ES-I3 (cell line): ENCODE results near the gene ZNF668.
A peak's percentile ranks its signal among the peaks of the same experiment; 100 is the strongest.

Experiments used
- H3K36me3 ChIP-seq: 2 replicates; pipeline ENCODE4 v1.6.1; 2013; ENCODE audit warnings: mild to moderate bottlenecking, low read length, control low read depth, moderate library complexity; ENCODE audit not compliant: insufficient read depth
- H3K4me1 ChIP-seq: 2 replicates; pipeline ENCODE4 v1.6.1; 2013; ENCODE audit warnings: mild to moderate bottlenecking, control low read depth, low read length; ENCODE audit not compliant: insufficient read depth
- H3K9ac ChIP-seq: 2 replicates; pipeline ENCODE4 v1.6.1; 2013; ENCODE audit warnings: low read depth, mild to moderate bottlenecking, low read length, moderate library complexity
- H3K9me3 ChIP-seq: 2 replicates; pipeline ENCODE4 v1.6.1; 2013; ENCODE audit warnings: mild to moderate bottlenecking, low read length, moderate library complexity; ENCODE audit not compliant: control insufficient read depth, insufficient read depth

ZNF668 gene

DNA sequence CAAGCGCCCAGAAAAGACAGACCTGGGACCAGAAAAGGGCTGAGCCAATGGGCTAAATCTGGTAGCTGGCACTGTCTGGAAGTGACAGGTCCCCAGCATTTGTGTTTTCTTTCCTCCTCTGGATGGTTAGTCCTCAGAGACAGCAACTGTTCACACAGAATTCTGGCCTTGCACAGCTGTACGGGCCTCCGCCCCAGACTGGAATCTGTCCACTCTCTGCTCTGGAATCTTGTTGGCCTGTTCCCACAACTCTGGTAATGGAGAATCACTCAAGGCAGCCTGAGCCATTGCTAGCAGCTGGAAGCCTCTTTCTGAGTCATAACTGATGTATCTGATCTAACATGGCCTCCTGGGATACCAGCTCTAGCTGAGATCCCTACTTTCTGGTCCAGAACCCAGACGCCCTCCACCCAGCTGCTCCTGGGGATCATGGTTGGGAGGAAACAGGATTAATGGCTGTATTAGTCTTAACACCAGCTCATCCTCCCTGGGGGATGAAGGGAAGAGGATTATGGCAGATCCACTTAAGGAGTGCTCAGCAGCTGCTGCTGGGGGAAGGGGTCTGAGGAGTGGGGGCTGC is 9.1 kb downstream of the ZNF668 start:
- no peaks in the 10 kb centered on the region for H3K36me3 ChIP-seq
- H3K9me3 ChIP-seq: no peaks in the 10 kb centered on the region
- H3K9ac ChIP-seq: no peak overlapping the region
- H3K4me1 ChIP-seq: no peaks in the 10 kb centered on the region

DNA sequence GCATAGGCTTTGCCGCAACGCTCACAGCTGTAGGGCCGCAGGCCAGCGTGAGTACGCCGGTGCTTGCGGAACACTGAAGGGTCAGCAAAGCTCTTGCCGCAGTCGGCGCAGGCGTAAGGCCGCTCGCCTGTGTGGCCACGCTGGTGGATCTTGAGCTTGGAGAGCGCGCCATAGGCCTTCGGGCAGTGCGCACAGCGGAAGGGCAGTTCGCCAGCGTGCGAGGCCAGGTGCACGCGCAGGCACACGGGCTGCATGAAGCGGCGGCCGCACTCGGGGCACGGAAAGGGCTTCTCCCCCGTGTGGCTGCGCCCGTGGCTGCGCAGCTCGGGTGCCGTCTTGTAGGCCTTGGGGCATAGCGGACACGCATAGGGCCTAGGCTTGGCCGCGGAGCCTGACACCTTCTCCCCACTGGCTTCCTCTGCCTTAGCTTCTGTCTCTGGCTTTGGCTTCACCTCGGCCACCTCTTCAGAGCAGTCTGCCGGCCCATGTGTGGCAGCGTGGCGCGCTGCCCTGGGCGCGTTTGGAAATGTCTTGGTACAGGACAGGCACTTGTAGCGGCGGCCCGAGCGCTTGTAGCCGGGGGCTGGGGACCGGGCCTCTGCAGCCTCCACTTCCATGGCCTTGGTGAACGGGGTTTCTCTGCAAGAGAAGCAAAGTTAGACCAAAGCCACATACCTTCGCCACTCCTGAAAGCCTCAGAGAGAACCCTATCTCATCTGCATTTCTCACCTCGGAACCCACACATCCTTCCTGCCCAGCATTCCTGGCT is 10.0 kb downstream of the ZNF668 start:
- H3K4me1 ChIP-seq: no peaks in the 10 kb centered on the region
- H3K9me3 ChIP-seq: no peaks in the 10 kb centered on the region
- no peaks in the 10 kb centered on the region for H3K36me3 ChIP-seq
- no peak overlapping the region for H3K9ac ChIP-seq

DNA sequence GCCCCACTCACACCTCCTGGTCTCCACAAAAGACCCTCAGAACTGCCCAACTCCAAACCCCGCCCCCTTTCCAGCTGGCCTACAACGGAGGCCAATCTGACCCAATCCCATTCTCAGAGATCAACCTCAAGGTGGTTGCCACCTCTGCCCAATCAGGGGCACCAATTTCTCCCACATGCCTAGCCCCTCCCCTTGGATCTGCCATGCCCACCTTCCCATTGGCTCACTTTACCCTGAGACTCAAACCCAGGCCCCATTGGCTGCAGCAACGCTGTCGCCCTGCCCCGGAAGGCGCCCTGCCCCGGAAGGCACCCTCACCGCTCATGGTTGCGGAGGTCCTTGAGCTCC is 10.6 kb downstream of the ZNF668 start:
- Histone ChIP-seq H3K9me3 (no peaks in the 10 kb centered on the region), H3K4me1 (no peaks in the 10 kb centered on the region), H3K36me3 (no peaks in the 10 kb centered on the region), H3K9ac (no peak overlapping the region)

DNA sequence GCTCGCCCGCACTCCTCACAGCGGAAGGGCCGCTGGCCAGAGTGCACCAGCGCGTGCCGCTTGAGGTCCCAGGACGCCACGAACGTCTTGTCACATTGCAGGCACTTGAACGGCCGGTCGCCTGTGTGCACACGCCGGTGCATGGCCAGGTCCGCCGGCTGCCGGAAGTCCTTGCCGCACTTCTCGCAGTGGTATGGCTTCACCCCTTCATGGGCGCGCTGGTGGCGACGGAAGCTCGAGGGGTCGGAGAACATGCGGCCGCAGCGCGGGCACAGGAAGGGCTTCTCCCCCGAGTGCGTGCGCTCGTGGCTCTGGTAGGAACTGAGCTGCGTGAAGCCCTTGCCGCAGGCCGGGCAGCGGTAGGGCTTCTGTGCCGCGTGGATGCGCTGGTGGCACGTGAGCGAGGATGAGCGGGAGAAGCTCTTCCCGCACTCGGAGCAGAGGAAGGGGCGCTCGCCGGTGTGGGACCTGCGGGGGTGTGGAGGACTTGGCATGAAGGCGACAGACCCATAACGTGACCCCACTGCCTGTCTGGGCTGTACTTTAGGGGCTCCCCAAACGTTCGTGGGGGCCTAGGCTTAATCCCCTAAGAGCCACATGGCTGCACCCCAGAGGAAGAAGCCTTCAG is 12.1 kb downstream of the ZNF668 start:
- Histone ChIP-seq H3K9me3 (no peaks in the 10 kb centered on the region), H3K36me3 (no peaks in the 10 kb centered on the region), H3K4me1 (no peaks in the 10 kb centered on the region), H3K9ac (no peak overlapping the region)

DNA sequence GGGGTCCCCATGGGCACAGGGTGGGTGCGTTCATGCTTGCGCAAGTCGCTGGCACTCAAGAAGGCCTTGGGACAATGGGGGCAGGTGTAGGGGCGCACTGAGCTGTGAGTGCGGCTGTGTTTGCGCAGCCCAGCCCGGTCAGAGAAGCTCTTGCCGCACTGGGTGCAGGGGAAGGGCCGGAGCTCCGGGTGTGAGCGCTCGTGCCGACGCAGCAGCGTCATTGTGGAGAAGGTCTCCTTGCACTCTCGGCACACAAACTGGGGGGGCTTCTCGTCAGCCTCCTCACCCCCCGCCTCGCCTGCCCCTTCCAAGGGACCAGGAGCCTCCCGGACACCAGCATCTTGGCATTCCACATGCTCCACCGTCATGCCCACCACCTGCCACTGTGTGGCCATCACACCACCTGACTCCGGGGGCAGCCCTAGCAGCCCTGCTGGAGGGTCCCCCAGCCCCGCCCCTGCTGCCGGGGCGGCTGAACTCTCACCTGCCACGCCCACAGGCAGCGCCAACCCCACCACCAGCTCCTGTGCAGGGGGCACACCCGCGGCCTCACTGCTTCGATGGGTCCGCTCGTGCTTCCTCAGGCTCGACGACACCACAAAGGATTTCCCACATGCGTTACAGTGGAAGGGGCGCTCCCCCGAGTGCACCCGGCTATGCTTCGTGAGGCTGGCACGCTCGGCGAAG is 12.8 kb downstream of the ZNF668 start:
- H3K36me3 ChIP-seq: no peaks in the 10 kb centered on the region
- H3K4me1 ChIP-seq: no peaks in the 10 kb centered on the region
- H3K9me3 ChIP-seq: no peaks in the 10 kb centered on the region
- H3K9ac ChIP-seq: no peak overlapping the region

DNA sequence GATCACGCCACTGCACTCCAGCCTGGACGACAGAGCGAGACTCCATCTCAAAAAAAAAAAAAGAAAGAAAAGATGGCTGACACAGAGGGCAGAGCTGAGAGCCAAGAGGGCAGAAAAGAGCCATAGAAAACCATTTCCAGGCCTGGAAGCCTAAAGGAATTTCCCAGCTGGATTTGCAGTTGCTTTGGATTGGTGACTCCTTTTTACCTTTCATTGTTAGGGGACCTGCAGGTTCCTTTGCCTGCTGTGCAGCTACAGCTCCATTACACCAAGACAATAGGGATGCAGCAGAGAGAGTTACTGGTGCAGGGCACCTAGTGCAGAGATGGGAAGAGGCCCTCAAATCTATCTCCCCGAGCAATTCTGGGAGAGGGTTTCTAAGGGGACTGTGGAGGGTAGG is 18.4 kb downstream of the ZNF668 start:
- Histone ChIP-seq H3K9ac (no peak overlapping the region), H3K36me3 (no peaks in the 10 kb centered on the region), H3K4me1 (no peaks in the 10 kb centered on the region), H3K9me3 (no peaks in the 10 kb centered on the region)

DNA sequence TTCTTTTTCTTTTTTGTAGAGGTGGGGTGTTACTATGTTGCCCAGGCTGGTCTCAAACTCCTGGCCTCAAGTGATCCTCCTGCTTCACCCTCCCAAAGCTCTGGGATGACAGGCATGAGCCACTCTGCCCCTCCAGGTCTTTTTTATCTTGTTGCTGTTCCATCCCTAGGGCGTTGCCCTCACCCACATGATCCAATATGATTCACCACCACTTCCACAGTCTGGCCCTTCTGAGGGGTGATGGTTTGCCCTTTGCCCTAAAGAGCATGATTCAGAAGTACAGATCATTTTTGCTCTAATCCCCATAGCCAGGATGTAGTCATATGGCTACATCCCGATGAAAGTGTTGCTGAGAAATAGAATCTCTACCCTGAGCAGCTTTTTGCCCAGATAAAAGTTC is 21.9 kb downstream of the ZNF668 start:
- H3K9me3 ChIP-seq: no peaks in the 10 kb centered on the region
- no peaks in the 10 kb centered on the region for H3K36me3 ChIP-seq
- no peak overlapping the region for H3K9ac ChIP-seq
- H3K4me1 ChIP-seq: no peaks in the 10 kb centered on the region; the same call in 1 of the 2 replicates

DNA sequence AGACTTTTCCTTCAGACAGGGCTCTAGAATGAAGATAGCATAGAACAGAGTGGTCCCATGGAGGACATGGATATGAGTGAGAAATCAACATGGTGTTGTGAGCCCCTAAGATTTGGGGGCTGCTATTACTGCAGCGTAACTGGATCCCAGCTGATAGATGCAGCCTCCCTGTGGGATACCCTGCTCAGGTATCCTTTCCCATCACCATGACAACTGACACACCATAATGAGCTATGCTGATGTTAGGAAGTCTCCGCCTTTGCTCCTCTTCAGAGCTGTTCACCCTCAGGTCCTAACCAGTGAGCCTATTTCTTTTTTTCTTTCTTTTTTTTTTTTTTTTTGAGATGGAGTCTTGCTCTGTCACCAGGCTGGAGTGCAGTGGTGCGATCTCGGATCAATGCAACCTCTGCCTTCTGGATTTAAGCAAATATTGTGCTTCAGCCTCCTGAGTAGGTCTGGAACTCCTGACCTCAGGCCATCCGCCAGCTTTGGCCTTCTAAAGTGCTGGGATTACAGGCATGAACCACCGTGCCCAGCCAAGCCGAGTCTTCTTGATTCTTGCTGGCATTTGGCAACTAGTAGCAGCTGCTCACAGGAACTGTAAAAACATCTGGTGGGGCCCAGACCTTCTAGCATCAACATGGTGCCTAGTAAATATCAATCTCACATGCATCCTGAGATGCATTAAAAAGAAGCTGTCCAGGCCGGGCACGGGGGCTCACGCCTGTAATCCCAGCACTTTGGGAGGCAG is 23.6 kb downstream of the ZNF668 start:
- Histone ChIP-seq H3K36me3 (no peaks in the 10 kb centered on the region), H3K4me1 (no peaks in the 10 kb centered on the region; the same call in 1 of the 2 replicates), H3K9me3 (no peaks in the 10 kb centered on the region)

DNA sequence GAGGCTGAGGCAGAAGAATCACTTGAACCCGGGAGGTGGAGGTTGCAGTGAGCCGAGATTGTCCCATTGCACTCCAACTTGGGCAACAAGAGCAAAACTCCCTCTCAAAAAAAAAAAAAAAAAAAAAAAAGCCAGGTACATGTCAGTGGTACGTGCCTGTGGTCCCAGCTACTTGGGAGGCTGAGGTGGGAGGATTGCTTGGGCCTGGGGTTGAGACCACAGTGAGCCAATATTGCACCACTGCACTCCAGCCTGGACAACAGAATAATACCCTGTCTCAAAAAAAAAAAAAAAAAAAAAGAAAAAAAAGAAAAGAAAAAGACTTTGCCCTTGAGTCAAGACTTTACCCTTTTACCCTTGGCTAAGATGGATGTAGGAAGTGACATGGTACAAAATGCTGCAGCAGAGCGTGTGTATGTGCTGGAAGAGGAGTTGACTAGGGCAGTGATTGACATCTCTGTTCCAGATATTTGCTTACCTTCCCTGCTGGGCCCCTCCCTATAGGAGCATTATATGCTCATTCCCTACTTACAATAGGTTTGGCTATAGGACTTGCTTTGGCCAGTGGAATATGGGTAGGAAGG is 30.1 kb downstream of the ZNF668 start:
- peaks cover 2% of the 10 kb centered on the region; the same call in 1 of the 2 replicates for H3K36me3 ChIP-seq
- H3K4me1 ChIP-seq: no peaks in the 10 kb centered on the region
- H3K9ac ChIP-seq: no peak overlapping the region
- no peaks in the 10 kb centered on the region for H3K9me3 ChIP-seq

More for the DNA sequence above, 23.6 kb downstream of the ZNF668 start:
- H3K9ac ChIP-seq: no peak overlapping the region

DNA sequence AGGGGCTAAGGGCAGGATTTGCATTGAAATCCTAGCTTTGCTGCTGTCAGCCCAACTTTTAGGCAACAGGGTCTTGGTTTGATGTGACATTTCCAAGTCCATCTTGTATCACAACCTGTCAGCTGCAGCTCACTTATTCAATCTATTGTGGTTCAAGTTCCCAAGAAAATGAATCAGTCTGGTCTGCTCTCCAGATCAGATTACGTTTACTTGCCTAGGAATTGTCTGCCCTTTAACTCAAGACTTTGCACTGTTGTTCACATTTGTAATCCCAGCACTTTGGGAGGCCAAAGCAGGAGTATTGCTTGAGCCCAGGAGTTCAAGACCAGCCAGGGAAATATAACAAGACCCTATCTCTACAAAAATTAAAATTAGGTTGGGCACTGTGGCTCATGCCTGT is 30.7 kb downstream of the ZNF668 start:
- Histone ChIP-seq H3K4me1 (no peaks in the 10 kb centered on the region), H3K36me3 (peaks cover 2% of the 10 kb centered on the region; the same call in 1 of the 2 replicates), H3K9me3 (no peaks in the 10 kb centered on the region), H3K9ac (no peak overlapping the region)

DNA sequence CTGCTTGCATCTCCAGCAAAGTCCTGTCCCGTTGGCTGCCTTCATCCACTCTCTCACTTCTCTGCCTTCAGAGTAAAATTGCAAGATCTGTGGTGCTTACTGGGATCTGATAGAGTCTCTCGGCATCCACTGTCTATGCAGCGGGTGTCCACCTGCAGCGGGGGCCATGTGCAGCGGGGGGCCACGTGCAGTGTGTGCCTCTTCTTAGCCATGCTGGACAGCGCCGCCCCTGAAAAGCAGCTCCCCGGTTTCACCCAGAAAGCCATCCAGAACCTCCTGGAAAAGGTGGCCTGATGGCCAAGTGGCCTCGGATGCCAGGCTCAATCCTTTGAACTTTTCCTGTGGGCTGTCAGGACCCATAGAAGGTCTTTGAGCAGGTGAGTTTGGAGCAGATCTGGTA is 31.2 kb downstream of the ZNF668 start:
- peaks cover 2% of the 10 kb centered on the region; the same call in 1 of the 2 replicates for H3K36me3 ChIP-seq
- H3K4me1 ChIP-seq: no peaks in the 10 kb centered on the region
- H3K9ac ChIP-seq: peak overlapping the region; percentile 54
- H3K9me3 ChIP-seq: no peaks in the 10 kb centered on the region

DNA sequence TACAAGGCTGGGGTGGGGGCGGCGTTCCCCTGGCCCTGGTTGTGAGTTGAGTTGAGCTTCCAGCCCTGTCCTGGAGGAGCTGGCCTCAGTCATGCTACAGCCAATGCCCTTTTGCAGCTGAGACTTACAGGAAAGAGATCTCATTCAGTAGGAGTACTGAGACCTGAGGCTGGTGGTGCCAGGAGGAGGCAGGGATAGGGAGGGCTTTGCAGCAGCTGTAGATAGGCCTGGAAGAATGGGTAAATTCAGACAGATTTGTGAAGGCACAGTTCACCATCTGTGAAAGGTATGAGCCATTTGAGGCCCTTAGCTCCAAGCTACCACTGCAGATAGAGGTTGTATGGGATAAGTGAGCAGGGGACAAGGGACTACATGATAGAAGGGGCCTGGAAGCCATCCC is 35.0 kb downstream of the ZNF668 start:
- Histone ChIP-seq H3K9ac (no peak overlapping the region), H3K9me3 (no peaks in the 10 kb centered on the region), H3K36me3 (peaks cover 2% of the 10 kb centered on the region; the same call in 1 of the 2 replicates), H3K4me1 (no peaks in the 10 kb centered on the region)

DNA sequence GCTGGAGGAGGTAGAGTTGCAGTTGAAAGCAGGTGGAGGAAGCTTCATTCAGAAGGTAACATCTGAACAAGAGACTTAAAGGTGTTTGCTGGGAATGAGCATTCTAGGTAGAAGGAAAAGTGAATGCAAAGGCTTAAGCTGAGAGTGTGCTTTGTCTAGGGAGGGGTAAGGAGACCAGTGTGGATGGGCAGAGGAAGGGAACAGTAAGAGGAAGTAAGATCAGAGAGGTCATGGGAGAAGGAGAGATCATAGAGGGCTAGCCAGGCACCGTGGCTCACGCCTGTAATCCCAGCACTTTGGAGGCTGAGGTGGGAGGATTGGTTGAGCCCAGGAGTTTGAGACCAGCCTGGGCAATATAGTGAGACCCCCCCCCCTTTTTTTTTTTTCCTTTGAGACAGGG is 37.3 kb downstream of the ZNF668 start:
- no peaks in the 10 kb centered on the region for H3K4me1 ChIP-seq
- H3K9ac ChIP-seq: no peak overlapping the region
- peaks cover 2% of the 10 kb centered on the region; the same call in 1 of the 2 replicates for H3K36me3 ChIP-seq
- H3K9me3 ChIP-seq: no peaks in the 10 kb centered on the region
